Activated T-cell treated with anti-CD3 and anti-CD28 coated beads for 4 hours (primary cell): Measurements from ENCODE around the gene WDR54.
"Not testable (repeated sequence)": the region's sequence is repeated elsewhere in the genome, so short reads cannot be mapped to it uniquely, and the experiment has no call there.

Experiments
- DNase-seq: peaks from one replicate; pipeline ENCODE4 v3.0.0-alpha.2; 2020

Gene WDR54

GRCh38 chr2:74407682-74408081 is 13.8 kb upstream of the WDR54 start:
- no peak for DNase-seq

GRCh38 chr2:74413001-74413698 is 8.4 kb upstream of the WDR54 start:
- DNase-seq: no peak

DNA sequence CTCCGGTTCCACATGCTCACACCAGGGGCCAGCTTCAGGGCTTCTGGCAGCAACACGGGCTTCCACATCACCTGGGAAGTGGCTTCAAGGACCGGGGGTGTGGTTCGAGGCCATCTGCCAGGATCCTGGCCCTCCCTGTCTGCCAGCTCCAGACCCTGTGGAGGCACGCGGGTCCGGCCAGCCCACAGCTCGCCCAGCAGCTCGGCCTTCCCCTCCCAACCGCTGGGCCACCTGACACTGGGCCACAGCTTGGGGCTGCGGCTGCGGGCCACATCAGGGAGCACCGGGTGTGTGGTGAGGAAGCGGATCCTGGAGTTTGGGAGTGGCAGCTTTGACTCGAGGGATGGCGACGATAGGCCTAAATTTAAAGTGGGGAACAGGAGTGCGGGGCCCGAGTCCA is 7.1 kb upstream of the WDR54 start:
- no peak for DNase-seq

DNA sequence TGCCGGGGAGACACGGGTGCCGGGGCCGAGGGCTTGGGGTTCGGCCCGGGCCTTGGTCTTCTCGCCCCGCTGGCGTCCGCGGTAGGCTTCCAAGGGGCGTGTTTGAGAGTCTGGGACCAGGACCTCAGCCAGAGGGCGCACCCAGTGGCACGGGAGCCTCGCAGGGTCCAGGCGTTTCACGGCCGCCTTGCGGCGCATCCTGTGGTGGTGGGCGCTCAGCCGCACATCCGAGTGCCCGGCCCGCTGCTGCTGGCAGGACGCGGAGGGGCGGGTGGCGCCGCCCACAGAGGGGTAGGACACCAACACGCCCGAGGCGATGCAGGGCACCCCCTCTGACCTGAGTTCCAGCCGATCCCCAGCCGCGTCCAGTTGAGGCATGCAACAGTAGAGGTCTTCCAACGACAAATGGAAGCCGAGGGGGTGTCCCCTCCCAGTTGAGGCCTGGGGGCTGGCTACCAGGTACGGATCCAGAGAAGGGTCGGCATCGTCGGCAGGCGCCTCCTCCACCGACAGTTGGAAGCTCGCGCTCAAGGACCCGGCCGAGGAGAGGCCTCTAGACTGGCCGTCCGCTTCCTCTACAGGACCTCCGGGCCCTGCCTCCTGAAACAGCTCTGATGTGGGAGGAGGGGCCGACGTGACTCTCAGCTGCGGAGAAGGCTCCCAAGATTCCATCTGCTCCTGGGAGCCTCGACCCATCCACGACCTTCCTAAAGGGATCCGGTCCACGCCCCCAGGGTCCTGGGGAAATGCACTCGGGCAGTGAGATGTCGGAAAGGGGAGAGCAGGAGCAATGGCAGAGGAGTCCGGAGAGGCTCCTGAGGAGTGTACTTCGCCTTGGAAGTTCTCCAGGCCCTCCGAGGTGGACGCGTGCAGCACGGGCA is 6.4 kb upstream of the WDR54 start:
- no peak for DNase-seq

DNA sequence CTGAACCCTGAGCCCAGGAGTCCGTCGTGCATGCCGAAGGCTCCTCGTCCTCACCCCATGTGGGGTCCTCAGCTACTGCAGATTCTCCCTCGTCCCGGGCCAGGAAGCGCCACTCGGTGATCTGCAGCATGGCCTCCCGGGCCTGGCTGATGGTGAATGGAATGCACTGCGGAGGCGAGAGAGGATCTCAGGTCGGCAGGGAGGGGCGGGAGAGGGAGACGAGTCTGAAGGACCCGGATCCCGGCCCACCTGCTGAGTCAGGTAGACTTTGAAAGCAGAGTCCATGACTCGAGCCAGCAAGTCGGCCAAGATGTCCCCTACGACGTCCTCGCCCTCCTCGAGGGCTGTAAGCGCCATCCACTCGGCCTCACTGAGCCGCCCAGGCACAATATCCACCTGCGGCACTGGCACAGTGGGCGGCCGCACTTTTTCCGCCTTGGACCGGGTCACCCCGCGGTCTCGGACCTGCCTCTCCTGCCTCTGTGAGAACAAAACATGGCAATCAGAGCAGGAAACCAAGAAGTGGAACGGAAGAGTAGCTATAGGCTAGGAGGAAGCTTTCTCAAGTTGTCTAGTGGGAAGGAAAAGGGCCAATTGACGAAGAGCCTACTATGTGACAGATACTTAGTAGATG is 5.7 kb upstream of the WDR54 start:
- no peak for DNase-seq

DNA sequence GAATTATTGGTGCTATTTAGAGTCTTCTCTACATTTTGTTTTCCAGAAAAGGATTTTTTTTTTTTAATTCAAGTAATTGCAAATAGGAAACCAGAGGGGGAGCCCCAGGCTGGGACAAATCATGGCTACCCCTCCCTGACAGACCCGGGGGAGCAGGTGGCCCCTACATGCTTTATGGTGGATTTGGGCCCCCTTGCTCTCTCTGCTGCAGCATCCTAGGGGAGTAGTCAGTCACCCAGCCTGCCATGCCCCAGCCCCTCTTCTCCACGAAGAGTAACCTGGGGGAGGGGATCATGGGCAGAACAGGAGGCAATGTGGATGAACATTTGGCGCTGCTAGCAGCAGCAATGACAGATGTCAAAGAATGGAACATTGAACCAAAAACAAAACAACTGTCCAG is 4.8 kb upstream of the WDR54 start:
- DNase-seq: no peak

DNA sequence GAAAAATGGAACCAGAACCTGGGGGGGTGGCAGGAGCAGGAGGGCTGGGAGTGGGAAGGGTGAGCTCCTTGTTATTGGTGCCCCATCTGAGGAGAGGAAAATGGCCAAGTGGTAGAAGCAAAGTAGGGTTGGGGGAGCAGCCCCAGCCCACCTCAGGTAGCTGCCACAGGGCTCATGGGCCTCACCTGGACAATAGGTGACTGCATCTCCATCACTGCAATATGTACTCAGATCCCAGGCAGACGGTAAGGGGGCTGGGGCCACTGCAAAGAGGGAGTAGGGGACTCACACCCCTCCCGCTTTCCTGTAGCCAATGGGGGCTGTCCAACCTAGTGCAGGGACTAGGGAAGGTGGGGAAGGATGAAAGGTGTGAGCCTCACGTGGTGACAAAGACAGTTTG is 4.3 kb upstream of the WDR54 start:
- no peak for DNase-seq

DNA sequence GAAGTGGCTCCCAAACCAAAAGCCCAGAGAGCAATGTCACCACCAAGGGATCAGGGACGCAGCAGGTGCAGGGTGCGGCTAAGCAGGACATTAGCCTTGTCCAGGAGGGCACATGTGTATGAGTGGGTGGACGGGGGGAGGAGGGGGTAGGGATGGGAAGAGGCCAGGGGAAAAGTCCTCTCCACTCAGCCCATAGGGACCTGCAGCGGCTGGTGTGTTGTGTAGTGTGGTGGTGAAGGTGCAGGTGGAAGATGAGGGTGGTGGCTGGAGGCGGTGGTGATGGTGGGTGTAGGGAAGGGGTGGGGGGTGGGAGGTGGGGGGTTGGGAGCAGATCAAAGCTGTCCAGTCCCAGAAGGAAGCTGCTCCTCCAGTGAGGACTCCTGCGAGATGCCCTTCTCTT is 3.8 kb upstream of the WDR54 start:
- no peak for DNase-seq

- DNase-seq: no peak
These were observed 3.2 kb upstream of the WDR54 start for GRCh38 chr2:74418312-74418711.

GRCh38 chr2:74419345-74419744 is 2.2 kb upstream of the WDR54 start:
- no peak for DNase-seq

GRCh38 chr2:74420006-74420405 is 1.5 kb upstream of the WDR54 start:
- DNase-seq: no peak

DNA sequence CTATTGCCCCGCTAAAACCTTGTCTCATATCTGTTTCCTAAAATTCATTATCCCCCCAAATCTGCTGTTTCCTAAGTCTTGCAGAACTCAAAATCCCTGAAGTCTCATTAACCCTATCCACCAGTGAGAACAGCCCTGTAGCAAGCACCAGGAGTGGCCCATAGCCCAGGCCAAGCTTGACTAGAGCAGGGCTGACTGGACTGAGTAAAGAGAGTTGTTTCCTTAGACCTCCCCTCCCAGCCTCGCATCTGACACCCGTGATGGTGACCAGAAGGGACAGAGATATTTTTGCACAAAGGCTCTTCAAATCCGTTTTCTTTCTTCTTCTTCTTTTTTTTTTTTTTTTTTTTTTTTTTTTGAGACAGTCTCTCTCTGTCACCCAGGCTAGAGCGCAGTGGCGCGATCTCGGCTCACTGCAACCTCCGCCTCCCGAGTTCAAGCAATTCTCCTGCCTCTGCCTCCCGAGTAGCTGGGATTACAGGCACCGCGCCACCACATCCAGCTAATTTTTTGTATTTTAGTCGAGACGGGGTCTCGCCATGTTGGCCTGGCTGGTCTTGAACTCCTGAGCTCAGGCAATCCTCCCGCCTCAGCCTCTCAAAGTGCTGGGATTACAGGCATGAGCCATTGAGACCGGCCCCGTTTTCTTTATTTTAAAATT is 957 bp upstream of the WDR54 start:
- not testable (repeated sequence) for DNase-seq

DNA sequence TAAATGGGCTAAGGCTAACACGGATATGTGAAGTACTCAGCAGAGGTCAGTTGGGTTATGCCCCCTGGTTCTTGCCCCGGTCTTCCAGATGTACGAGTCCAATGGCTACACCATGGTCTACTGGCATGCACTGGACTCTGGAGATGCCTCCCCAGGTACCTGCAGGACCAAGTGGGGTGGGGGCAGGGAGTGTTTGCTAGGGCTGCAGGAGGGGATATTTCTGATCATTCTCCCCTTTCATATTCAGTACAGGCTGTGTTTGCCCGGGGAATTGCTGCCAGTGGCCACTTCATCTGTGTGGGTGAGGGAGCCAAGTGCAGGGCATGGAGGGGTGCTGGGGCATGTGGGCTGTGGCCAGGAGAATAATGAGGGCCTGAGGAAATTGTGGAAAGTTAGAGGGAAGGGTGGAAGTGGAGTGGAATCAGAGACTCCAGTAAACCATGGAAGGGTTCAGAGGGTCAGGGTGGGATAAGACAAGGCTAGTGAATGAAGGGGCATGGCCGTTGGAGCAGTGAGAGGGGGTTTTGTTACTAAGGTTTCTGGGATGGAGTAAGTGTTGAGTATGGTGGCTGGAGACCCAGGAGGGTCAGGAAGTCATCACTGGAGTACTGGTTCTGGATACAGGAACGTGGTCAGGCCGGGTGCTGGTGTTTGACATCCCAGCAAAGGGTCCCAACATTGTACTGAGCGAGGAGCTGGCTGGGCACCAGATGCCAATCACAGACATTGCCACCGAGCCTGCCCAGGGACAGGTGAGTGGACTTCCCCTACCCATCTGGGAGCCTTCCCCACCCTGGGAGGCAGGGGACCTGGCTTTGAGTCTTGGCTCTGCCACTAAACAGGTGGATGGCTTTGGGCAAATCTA is 1.9 kb downstream of the WDR54 start:
- DNase-seq: no peak

- no peak for DNase-seq
These were observed 2.8 kb downstream of the WDR54 start for GRCh38 chr2:74424139-74424992.

DNA sequence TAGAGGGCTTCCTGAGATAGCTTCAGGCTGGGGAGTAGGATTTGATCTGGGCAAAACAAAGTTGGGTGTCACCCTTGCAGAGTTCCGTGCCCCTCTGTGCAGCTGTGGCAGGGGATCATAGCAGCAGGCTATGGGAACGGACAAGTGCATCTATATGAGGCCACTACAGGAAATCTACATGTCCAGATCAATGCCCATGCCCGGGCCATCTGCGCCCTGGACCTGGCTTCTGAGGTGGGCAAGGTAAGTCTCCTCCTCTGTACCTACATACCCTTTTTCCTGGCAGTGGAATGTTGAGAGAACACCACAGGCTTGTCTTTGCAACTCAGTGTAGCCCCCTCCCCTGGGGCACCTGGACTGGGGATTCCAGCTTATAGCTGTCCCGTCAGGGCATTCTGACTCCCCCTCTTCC is 3.5 kb downstream of the WDR54 start:
- DNase-seq: no peak

GRCh38 chr2:74425523-74425922 is 4.0 kb downstream of the WDR54 start:
- DNase-seq: no peak

GRCh38 chr2:74426181-74426758 is 4.7 kb downstream of the WDR54 start:
- DNase-seq: no peak

- DNase-seq: no peak
These were observed 6.0 kb downstream of the WDR54 start for GRCh38 chr2:74427551-74427950.

- DNase-seq: no peak
These were observed 7.1 kb downstream of the WDR54 start for GRCh38 chr2:74428675-74429074.

GRCh38 chr2:74429487-74430451 is 8.2 kb downstream of the WDR54 start:
- no peak for DNase-seq
